SK-N-SH treated with all-trans-retinoic acid at 6 μM for 48 hours (cell line): Measurements from ENCODE around the gene PLA2G4A.

Source experiments
- ARNTL ChIP-seq: fragments of 450-650 bp; formaldehyde crosslinking; IDR thresholded peaks from 2 replicates; pipeline ENCODE4 v1.5.0; 2020; ENCODE audit warnings: low read depth, mild to moderate bottlenecking, moderate library complexity, borderline replicate concordance
- CSDC2 ChIP-seq: fragments of 250-450 bp; sonication (Bioruptor Pico); IDR thresholded peaks from 2 replicates; pipeline ENCODE4 v1.5.0; 2020; ENCODE audit warnings: mild to moderate bottlenecking, moderate library complexity
- OSR1 ChIP-seq: fragments of 250-450 bp; sonication (Bioruptor Pico); IDR thresholded peaks from 2 replicates; pipeline ENCODE4 v1.8.0; 2022; ENCODE audit warnings: moderate library complexity, mild to moderate bottlenecking, inconsistent platforms
- RARB ChIP-seq: fragments of 250-450 bp; sonication (Bioruptor Pico); IDR thresholded peaks from 2 replicates; pipeline ENCODE4 v1.8.0; 2021; ENCODE audit warnings: mild to moderate bottlenecking, moderate library complexity
- TCF4 ChIP-seq: fragments of 250-450 bp; sonication (Bioruptor Pico); IDR thresholded peaks from 2 replicates; pipeline ENCODE4 v1.8.0; 2021; ENCODE audit warnings: mild to moderate bottlenecking, moderate library complexity, borderline replicate concordance
- TOX ChIP-seq: fragments of 250-450 bp; sonication (Bioruptor Pico); IDR thresholded peaks from 2 replicates; pipeline ENCODE4 v1.8.0; 2021; ENCODE audit warnings: mild to moderate bottlenecking, moderate library complexity, borderline replicate concordance
- ZC3H10 ChIP-seq: fragments of 250-450 bp; sonication (Bioruptor Pico); IDR thresholded peaks from 2 replicates; pipeline ENCODE4 v1.5.1; 2021; ENCODE audit warnings: mild to moderate bottlenecking, moderate library complexity
- ZFP3 ChIP-seq: fragments of 250-450 bp; sonication (Bioruptor Pico); IDR thresholded peaks from 2 replicates; pipeline ENCODE4 v1.5.0; 2020; ENCODE audit warnings: mild to moderate bottlenecking, moderate library complexity
- ZFP30 ChIP-seq: fragments of 450-650 bp; formaldehyde crosslinking; IDR thresholded peaks from 2 replicates; pipeline ENCODE4 v1.5.0; 2022; ENCODE audit warnings: mild to moderate bottlenecking, moderate library complexity
- TF ChIP-seq, protein P1 (sequence below): fragments of 250-450 bp; sonication (Bioruptor Pico); IDR thresholded peaks from 2 replicates; pipeline ENCODE4 v1.8.0; 2020; ENCODE audit warnings: mild to moderate bottlenecking, moderate library complexity, borderline replicate concordance
- TF ChIP-seq, protein P2 (sequence below): fragments of 250-450 bp; sonication (Bioruptor Pico); IDR thresholded peaks from 2 replicates; pipeline ENCODE4 v1.5.1; 2020; ENCODE audit warnings: low read depth, mild to moderate bottlenecking, moderate library complexity
- TF ChIP-seq, protein P3 (sequence below): fragments of 250-450 bp; sonication (Bioruptor Pico); IDR thresholded peaks from 2 replicates; pipeline ENCODE4 v1.5.1; 2021; ENCODE audit warnings: mild to moderate bottlenecking, moderate library complexity
- TF ChIP-seq, protein P4 (sequence below): fragments of 250-450 bp; sonication (Bioruptor Pico); IDR thresholded peaks from 2 replicates; pipeline ENCODE4 v1.5.0; 2020; ENCODE audit warnings: mild to moderate bottlenecking, moderate library complexity

DNA sequence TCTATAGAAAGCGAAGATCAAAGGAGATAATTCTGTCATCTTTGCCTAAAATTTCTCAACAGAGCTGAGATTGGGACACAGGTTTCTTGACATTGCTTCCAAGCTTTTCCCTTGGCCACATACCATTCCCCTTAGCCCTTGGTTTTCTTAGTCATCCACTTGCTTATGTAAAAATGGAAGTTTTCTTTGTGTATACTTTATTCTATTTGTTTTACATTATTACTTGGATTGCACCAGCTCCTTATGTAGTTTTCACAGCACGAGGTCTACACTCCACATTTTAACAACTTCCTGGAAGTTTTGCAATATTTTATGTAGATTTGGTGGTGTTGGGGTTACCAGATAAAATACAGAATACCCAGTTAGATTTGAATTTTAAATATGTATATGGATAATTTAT, 129.8 kb downstream of the PLA2G4A start:
- no peak for TF ChIP-seq ZC3H10 (CRISPR knock-in tag)
- TF ChIP-seq TCF4 (CRISPR knock-in tag), result no peak
- no peak for TF ChIP-seq CSDC2 (CRISPR knock-in tag)
- no peak for TF ChIP-seq ARNTL (CRISPR knock-in tag)
- no peak for TF ChIP-seq ZFP30 (CRISPR knock-in tag)
- TF ChIP-seq OSR1 (CRISPR knock-in tag), result no peak
- TF ChIP-seq, protein P1, sequence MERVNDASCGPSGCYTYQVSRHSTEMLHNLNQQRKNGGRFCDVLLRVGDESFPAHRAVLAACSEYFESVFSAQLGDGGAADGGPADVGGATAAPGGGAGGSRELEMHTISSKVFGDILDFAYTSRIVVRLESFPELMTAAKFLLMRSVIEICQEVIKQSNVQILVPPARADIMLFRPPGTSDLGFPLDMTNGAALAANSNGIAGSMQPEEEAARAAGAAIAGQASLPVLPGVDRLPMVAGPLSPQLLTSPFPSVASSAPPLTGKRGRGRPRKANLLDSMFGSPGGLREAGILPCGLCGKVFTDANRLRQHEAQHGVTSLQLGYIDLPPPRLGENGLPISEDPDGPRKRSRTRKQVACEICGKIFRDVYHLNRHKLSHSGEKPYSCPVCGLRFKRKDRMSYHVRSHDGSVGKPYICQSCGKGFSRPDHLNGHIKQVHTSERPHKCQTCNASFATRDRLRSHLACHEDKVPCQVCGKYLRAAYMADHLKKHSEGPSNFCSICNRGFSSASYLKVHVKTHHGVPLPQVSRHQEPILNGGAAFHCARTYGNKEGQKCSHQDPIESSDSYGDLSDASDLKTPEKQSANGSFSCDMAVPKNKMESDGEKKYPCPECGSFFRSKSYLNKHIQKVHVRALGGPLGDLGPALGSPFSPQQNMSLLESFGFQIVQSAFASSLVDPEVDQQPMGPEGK, result no peak
- no peak for TF ChIP-seq TOX
- TF ChIP-seq ZFP3 (CRISPR knock-in tag), result no peak
- TF ChIP-seq, protein P2, sequence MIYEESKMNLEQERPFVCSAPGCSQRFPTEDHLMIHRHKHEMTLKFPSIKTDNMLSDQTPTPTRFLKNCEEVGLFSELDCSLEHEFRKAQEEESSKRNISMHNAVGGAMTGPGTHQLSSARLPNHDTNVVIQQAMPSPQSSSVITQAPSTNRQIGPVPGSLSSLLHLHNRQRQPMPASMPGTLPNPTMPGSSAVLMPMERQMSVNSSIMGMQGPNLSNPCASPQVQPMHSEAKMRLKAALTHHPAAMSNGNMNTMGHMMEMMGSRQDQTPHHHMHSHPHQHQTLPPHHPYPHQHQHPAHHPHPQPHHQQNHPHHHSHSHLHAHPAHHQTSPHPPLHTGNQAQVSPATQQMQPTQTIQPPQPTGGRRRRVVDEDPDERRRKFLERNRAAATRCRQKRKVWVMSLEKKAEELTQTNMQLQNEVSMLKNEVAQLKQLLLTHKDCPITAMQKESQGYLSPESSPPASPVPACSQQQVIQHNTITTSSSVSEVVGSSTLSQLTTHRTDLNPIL (CRISPR knock-in tag), result no peak
- TF ChIP-seq, protein P3, sequence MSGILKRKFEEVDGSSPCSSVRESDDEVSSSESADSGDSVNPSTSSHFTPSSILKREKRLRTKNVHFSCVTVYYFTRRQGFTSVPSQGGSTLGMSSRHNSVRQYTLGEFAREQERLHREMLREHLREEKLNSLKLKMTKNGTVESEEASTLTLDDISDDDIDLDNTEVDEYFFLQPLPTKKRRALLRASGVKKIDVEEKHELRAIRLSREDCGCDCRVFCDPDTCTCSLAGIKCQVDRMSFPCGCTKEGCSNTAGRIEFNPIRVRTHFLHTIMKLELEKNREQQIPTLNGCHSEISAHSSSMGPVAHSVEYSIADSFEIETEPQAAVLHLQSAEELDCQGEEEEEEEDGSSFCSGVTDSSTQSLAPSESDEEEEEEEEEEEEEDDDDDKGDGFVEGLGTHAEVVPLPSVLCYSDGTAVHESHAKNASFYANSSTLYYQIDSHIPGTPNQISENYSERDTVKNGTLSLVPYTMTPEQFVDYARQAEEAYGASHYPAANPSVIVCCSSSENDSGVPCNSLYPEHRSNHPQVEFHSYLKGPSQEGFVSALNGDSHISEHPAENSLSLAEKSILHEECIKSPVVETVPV, result no peak
- TF ChIP-seq, protein P4, sequence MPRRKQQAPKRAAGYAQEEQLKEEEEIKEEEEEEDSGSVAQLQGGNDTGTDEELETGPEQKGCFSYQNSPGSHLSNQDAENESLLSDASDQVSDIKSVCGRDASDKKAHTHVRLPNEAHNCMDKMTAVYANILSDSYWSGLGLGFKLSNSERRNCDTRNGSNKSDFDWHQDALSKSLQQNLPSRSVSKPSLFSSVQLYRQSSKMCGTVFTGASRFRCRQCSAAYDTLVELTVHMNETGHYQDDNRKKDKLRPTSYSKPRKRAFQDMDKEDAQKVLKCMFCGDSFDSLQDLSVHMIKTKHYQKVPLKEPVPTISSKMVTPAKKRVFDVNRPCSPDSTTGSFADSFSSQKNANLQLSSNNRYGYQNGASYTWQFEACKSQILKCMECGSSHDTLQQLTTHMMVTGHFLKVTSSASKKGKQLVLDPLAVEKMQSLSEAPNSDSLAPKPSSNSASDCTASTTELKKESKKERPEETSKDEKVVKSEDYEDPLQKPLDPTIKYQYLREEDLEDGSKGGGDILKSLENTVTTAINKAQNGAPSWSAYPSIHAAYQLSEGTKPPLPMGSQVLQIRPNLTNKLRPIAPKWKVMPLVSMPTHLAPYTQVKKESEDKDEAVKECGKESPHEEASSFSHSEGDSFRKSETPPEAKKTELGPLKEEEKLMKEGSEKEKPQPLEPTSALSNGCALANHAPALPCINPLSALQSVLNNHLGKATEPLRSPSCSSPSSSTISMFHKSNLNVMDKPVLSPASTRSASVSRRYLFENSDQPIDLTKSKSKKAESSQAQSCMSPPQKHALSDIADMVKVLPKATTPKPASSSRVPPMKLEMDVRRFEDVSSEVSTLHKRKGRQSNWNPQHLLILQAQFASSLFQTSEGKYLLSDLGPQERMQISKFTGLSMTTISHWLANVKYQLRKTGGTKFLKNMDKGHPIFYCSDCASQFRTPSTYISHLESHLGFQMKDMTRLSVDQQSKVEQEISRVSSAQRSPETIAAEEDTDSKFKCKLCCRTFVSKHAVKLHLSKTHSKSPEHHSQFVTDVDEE (CRISPR knock-in tag), result no peak
- TF ChIP-seq RARB (CRISPR knock-in tag), result no peak
